ENCODE results near the gene EXTL2.
"Not testable (repeated sequence)": the region's sequence is repeated elsewhere in the genome, so short reads cannot be mapped to it uniquely, and the experiment has no call there.

The EXTL2 gene

DNA sequence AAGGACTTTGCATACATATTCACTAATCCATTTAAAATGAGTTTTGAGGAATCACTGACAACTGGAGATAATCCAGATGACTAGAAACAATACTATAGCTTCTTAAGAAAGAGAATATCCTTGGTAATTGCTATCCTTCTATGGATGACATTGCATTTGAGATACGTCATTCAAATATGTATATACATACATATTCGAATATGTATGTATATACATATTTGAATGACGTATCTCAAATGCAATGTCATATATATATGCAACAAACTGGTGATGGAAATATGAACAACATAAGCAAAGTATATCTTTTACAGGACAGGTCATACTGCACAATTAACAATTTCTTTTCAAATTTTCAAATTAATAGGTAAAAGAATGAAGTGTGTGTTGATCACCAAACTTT is 41.7 kb downstream of the EXTL2 start:
- no peak for DNase-seq

DNA sequence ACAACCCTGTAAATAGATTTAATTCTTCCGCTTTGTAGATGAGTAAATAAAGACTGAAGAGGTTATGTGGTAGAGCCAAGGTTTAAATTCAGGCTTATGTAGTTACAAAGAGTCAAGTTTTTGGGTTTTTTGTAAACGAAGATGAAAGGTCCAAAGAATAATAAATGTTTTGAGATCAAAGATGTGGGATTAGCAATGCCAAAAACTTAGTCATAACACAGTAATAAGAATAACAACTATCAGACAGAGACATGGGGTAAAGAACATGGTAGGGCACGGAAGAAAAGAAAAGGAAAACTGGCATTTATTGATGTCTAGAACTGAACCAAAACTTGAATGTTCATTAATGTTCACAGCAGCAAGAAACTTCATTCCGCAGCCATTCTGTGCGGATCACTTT is 42.9 kb downstream of the EXTL2 start:
- no peak for DNase-seq

DNA sequence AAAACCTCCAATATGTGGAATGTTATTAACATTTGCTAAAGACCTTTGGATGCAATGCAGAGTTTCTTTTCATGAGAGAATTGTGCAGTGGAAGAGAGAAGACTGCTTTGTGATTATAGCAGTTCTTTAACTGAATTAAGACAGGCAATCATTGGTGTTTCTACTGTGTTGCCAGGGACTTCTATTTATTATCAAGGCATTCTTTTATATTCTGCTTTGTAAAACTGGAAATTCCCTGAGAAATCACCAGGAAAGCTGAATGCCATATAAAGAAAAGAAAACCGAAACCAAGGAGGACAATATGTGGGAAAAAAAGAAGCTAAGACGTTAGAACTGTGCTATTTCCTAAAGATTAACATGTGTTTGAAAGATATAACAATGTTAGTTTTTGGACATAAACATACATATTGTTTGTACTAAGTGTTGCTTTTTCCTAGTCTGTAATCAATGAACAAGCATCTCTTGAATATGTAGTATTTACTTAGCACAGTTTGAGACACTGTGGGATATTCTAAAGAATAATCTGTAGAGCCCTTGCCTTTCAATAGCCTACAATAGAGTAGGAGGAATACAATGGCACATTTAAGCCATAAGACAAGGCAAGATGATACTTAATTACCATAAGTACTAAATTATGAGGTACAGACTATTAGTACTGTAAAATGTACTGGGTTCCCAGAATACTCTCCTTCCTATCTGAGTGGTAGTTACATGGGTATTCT is 47.1 kb downstream of the EXTL2 start:
- DNase-seq, result no peak

DNA sequence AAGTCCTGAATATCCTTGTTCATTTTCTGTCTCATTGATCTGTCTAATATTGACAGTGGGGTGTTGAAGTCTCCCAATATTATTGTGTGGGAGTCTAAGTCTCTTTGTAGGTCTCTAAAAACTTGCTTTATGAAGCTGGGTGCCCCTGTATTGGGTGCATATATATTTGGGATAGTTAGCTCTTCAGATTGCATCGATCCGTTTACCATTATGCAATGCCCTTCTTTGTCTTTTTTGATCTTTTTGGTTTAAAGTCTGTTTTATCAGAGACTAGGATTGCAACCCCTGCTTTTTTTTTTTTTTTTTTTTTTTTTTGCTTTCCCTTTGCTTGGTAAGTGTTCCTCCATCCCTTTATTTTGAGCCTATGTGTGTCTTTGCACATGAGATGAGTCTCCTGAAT is 51.5 kb downstream of the EXTL2 start:
- DNase-seq, result not testable (repeated sequence)

DNA sequence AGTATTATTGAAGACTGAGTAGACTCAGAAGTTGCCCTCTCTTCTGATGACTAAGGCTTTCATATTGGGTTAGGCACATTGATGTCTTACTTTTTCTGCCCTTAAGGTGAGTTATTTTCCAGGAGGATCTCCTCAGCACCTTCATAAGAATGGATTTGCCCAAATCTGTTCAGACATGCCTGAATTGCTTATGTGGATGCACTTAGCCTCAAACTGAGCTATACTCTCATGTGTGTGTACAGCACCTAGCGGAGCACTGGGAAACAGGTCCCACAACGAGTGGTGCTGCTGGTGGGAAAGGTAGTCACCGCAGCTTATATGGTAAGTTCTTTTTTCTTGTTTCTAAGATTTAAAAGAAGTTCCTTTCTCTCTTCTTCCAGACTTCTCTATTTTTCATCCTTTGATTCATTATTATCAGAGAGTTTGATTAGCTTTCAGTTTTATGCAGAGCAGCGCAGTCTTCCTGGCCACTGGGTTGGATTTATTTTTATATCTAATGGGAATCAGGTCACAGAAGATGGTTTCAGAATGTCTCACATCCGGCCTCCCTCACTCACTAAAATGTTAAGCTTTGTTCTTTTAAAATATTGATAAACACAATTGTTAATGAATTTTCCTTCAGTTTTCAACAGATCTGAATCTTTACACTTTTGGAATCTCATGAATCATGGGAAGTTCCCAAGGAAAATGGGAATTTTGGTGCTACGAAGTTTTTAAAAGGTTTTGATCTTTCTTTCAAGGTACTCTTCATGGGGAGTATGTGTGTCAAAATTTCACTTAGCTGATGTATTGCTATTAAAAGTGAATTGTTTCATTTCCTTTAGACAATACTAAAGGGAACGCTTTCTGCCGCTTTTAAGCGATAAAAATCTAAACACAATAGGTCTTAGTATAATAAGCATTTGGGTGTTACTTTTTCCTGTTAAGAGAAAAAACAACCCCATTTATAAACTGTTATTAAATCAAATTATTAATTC is 58.5 kb downstream of the EXTL2 start:
- no peak for DNase-seq

DNA sequence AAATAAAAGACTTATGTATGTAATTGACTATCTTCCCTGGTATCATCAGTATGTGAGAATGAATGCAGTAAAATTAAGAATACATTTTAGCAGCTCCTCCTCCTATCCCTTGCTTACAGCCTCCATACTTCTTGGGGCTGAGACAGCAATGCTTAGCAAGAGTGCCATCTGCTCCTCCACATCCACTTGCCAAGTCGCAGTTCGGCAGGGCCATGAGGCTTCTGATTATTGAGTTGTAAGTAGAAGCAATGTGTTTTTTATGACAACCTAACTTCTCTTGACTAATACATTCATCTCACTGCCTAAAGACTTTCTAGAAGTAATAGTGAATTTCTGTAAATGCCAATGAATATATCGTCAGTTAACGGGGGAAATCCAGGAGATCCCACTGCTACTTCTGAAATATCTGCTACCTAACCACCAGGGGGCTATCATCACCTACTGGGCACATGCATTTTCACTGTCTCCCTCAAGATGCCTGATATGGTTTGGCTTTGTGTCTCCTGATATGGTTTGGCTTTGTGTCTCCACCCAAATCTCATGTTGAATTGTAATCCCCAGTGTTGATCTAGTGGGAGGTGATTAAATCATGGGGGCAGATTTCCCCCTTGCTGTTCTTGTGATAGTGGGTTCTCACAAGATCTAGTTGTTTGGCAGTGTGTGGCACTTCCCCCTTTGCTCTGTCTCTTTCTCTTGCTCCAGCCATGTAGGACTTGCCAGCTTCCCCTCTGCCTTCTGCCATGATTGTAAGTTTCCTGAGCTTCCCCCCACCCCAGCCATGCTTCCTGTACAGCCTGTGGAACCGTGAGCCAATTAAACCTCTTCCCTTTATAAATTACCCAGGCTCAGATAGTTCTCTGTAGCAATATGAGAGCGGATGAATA is 59.6 kb downstream of the EXTL2 start:
- no peak for DNase-seq

DNA sequence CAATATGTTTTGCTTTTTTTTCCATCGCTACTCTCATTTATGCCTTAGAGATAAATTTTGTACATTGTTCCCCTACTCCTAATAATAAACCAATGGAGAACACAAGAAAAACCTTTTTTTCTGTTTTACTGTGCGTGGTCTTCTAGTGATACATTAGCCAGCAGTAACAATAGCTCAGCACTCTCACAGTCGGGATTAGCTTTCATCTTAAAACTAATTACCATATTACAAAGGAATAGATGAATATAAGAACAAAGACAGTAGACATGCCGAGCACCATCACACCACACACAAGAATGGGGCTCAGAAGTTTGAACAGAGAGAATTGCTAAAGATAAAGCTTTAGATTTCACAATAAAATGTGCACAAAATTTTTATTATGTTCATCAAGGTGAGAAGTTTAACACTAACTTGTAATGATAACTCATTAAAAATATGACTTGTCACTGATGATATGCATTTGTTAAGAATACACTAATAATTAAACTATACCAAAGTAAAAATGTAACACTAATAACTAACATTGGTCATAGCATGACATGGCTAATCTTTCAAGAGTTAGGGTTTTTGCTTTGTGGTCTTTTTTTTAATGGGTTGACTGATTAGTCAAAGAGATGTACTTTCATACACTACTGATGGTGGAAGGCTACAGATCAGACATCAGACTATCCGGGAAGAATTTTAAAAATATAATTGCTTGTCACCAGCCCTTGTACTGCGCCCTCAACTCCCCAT is 61.8 kb downstream of the EXTL2 start:
- no peak for DNase-seq

DNA sequence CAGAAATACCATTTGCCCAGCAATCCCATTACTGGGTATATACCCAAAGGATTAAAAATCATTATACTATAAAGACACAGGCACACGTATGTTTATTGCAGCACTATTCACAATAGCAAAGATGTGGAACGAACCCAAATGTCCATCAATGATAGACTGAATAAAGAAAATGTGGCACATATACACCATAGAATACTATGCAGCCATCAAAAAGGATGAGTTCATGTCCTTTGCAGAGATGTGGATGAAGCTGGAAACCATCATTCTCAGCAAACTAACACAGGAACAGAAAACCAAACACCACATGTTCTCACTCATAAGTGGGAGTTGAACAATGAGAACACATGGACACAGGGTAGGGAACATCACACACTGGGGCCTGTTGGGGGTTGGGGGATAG is 69.0 kb downstream of the EXTL2 start:
- not testable (repeated sequence) for DNase-seq
